ENCODE measurements around the gene PPP1R37. TPM values are rescaled to one million over a fixed set of nuclear protein-coding genes. Genes with fewer than 3 reads are reported as not detected.

Gene PPP1R37
- total RNA-seq, 1 experiment from 2014 or later, result 46.4 TPM

GRCh38 chr19:45179072-45179891 lies 86.3 kb downstream of the PPP1R37 start:
- DNase-seq (peak; percentile 30), ATAC-seq (no peak)
- H3K9me3 ChIP-seq (ENCODE audit: low read length), result no peaks in the 10 kb centered on the region
- H3K4me2 ChIP-seq (ENCODE audit: low read length), result peak overlapping the region; percentile 97
- ChIA-PET CTCF (no interaction called here), POLR2A (ENCODE audit: unreplicated experiment) (interaction anchor here (0.6 to 1.1 kb wide), 2 partner anchors 30 to 44 kb away, joined by 3 read pairs; no protein-coding TSS in a partner anchor)
- H4K20me1 ChIP-seq (ENCODE audit: low read length), result no peaks in the 10 kb centered on the region
- no peaks in the 10 kb centered on the region for H3F3A ChIP-seq (ENCODE audit: low read length, unreplicated experiment)
- BruUV-seq (replicated peaks), result no TSS peak
- peak overlapping the region; percentile 98 for H3K4me3 ChIP-seq (ENCODE audit: low read length)
- H3K79me2 ChIP-seq (ENCODE audit: low read length), result peaks cover 31% of the 10 kb centered on the region
- H3K4me1 ChIP-seq (ENCODE audit: insufficient read depth, low read length), result peaks cover 11% of the 10 kb centered on the region
- TF ChIP-seq EZH2 (IDR thresholded peaks at IDR 0.05; ENCODE audit: low read length, unreplicated experiment), result no peak
- TF ChIP-seq CTCF (conservative IDR thresholded peaks at IDR 0.05; ENCODE audit: low read depth, low read length), result no peak
- TF ChIP-seq EZH2phosphoT487 (IDR thresholded peaks at IDR 0.05; ENCODE audit: borderline replicate concordance, low read length), result no peak
- intact Hi-C loops (cut with micrococcal nuclease), result loop anchor here (5.0 kb wide), 1 partner anchor 87 kb away; the partner anchor contains the start of gene PPP1R37
- H3K27ac ChIP-seq (ENCODE audit: low read length), result peak overlapping the region; percentile 76
- H2AFZ ChIP-seq (ENCODE audit: low read length), result peak overlapping the region; percentile 85
- no peaks in the 10 kb centered on the region for H3K36me3 ChIP-seq (ENCODE audit: low read depth, low read length)
- H3K9me2 ChIP-seq (replicated peaks; ENCODE audit: low read length), result no peaks in the 10 kb centered on the region
- H3K9ac ChIP-seq (ENCODE audit: low read length), result peak overlapping the region; percentile 91
- no peaks in the 10 kb centered on the region for H3K27me3 ChIP-seq (ENCODE audit: low read length)

- H3K27me3 ChIP-seq (ENCODE audit: low read length), result no peaks in the 10 kb centered on the region
- H3K36me3 ChIP-seq (ENCODE audit: low read depth, low read length), result no peaks in the 10 kb centered on the region
- H2AFZ ChIP-seq (ENCODE audit: low read length), result no peak overlapping the region; the same call in 1 of the 2 replicates
- H3F3A ChIP-seq (ENCODE audit: low read length, unreplicated experiment), result no peaks in the 10 kb centered on the region
- peak overlapping the region; percentile 97 for H3K4me2 ChIP-seq (ENCODE audit: low read length)
- H3K9me2 ChIP-seq (replicated peaks; ENCODE audit: low read length), result no peaks in the 10 kb centered on the region
- intact Hi-C loops (cut with micrococcal nuclease), result loop anchor here (5.0 kb wide), 1 partner anchor 88 kb away; the partner anchor contains the start of gene PPP1R37
- CTCF ChIA-PET, result no interaction called here
- H3K4me1 ChIP-seq (ENCODE audit: insufficient read depth, low read length), result peaks cover 11% of the 10 kb centered on the region
- no peak for TF ChIP-seq CTCF (conservative IDR thresholded peaks at IDR 0.05; ENCODE audit: low read depth, low read length)
- no peak for TF ChIP-seq EZH2phosphoT487 (IDR thresholded peaks at IDR 0.05; ENCODE audit: borderline replicate concordance, low read length)
- TF ChIP-seq EZH2 (IDR thresholded peaks at IDR 0.05; ENCODE audit: low read length, unreplicated experiment), result no peak
- peak overlapping the region; percentile 91 for H3K9ac ChIP-seq (ENCODE audit: low read length)
- DNase-seq, result no peak
- peak overlapping the region; percentile 98 for H3K4me3 ChIP-seq (ENCODE audit: low read length)
- POLR2A ChIA-PET (ENCODE audit: unreplicated experiment), result no interaction called here
- H3K27ac ChIP-seq (ENCODE audit: low read length), result peak overlapping the region; percentile 76
- H3K9me3 ChIP-seq (ENCODE audit: low read length), result no peaks in the 10 kb centered on the region
- BruUV-seq (replicated peaks), result no TSS peak
- peaks cover 31% of the 10 kb centered on the region for H3K79me2 ChIP-seq (ENCODE audit: low read length)
- H4K20me1 ChIP-seq (ENCODE audit: low read length), result no peaks in the 10 kb centered on the region
- ATAC-seq, result no peak
Measured at GRCh38 chr19:45179892-45180370, 87.0 kb downstream of the PPP1R37 start.

GRCh38 chr19:45180936-45181335 lies 88.0 kb downstream of the PPP1R37 start:
- ATAC-seq, result no peak
- intact Hi-C loops (cut with micrococcal nuclease), result no loop called here
- Histone ChIP-seq H3K4me3 (ENCODE audit: low read length) (0 out of 2 replicates have a peak overlapping the region, but pooled peaks have one; percentile 21), H4K20me1 (ENCODE audit: low read length) (no peaks in the 10 kb centered on the region), H3K27me3 (ENCODE audit: low read length) (no peaks in the 10 kb centered on the region), H3K9ac (ENCODE audit: low read length) (no peak overlapping the region), H3K4me1 (ENCODE audit: insufficient read depth, low read length) (peaks cover 11% of the 10 kb centered on the region), H3K79me2 (ENCODE audit: low read length) (peaks cover 31% of the 10 kb centered on the region), H3F3A (ENCODE audit: low read length, unreplicated experiment) (no peaks in the 10 kb centered on the region), H3K36me3 (ENCODE audit: low read depth, low read length) (no peaks in the 10 kb centered on the region), H3K9me2 (replicated peaks; ENCODE audit: low read length) (no peaks in the 10 kb centered on the region), H3K4me2 (ENCODE audit: low read length) (peak overlapping the region; percentile 97; the same call in 1 of the 2 replicates), H3K27ac (ENCODE audit: low read length) (no peak overlapping the region), H2AFZ (ENCODE audit: low read length) (no peak overlapping the region), H3K9me3 (ENCODE audit: low read length) (no peaks in the 10 kb centered on the region)
- no TSS peak for BruUV-seq (replicated peaks)
- no peak for DNase-seq
- TF ChIP-seq CTCF (conservative IDR thresholded peaks at IDR 0.05; ENCODE audit: low read depth, low read length), result no peak
- no peak for TF ChIP-seq EZH2phosphoT487 (IDR thresholded peaks at IDR 0.05; ENCODE audit: borderline replicate concordance, low read length)
- no peak for TF ChIP-seq EZH2 (IDR thresholded peaks at IDR 0.05; ENCODE audit: low read length, unreplicated experiment)
- CTCF ChIA-PET, result no interaction called here
- POLR2A ChIA-PET (ENCODE audit: unreplicated experiment), result no interaction called here

Data from PC-3 (cell line).